Thyroid gland (tissue), 4 donors: ENCODE results near the gene KIAA1614. TPM values are rescaled to one million over a fixed set of nuclear protein-coding genes. Genes with fewer than 3 reads are reported as not detected.
"Not testable (repeated sequence)": the region's sequence is repeated elsewhere in the genome, so short reads cannot be mapped to it uniquely, and the experiment has no call there.

Experiments used
- DNase-seq, 2 donors: peaks; one replicate each; pipeline ENCODE4 v3.0.0-alpha.2; 2019
- H3K27ac ChIP-seq, 3 donors: fragments of 200-600 bp; sonication (generic); 1 replicate in 2 of 3; 2 replicates in 1 of 3; pipeline ENCODE4 v1.5.1; 2016 to 2019; ENCODE audit warnings: mild to moderate bottlenecking in 1 of 3, moderate library complexity in 1 of 3
- H3K27me3 ChIP-seq: fragments of 200-600 bp; sonication (generic); one replicate; pipeline ENCODE4 v1.5.1; 2019
- H3K36me3 ChIP-seq, 2 donors: fragments of 200-600 bp; sonication (generic); one replicate each; pipeline ENCODE4 v1.5.1; 2016 to 2019
- H3K4me1 ChIP-seq, 2 donors: fragments of 200-600 bp; sonication (generic); one replicate each; pipeline ENCODE4 v1.5.1; 2017 to 2019
- H3K4me3 ChIP-seq, 3 donors: fragments of 200-600 bp; sonication (generic); replicated peaks in 1 of 3; 1 replicate in 2 of 3; 2 replicates in 1 of 3; pipeline ENCODE4 v1.5.1; 2016; ENCODE audit warnings: mild to moderate bottlenecking in 1 of 3
- H3K9me3 ChIP-seq: fragments of 200-600 bp; sonication (generic); one replicate; pipeline ENCODE4 v1.5.1; 2017
- CTCF ChIP-seq, 6 experiments: fragments of 200-600 bp in 3 of 6; fragments of 450-650 bp in 3 of 6; sonication (generic) in 3 of 6; IDR thresholded peaks; one replicate each; pipeline ENCODE4 v1.5.1; 2016 to 2019; ENCODE audit warnings: antibody characterized with exemption in 6 of 6, mild to moderate bottlenecking in 2 of 6, inconsistent platforms in 1 of 6, moderate library complexity in 1 of 6
- POLR2A ChIP-seq, 2 donors: fragments of 450-650 bp; IDR thresholded peaks; one replicate each; pipeline ENCODE4 v1.6.1; 2017; ENCODE audit warnings: antibody characterized with exemption in 2 of 2, mild to moderate bottlenecking in 2 of 2, moderate library complexity in 1 of 2
- WGBS, 2 donors: methylation state at CpG; one replicate each; pipeline ENCODE4 v1.1.5; 2017; 5-methylcytosine and 5-hydroxymethylcytosine counted together
- intact Hi-C: fragments of 100-400 bp; cut with DNase I; formaldehyde crosslinking; loops from one replicate; pipeline ENCODE4 v1.15.1; 2023
- total RNA-seq, 4 donors: library from RNA; depleted of rRNA; stranded (reverse); fragments of >200 nt; gene quantifications; one replicate each; pipeline ENCODE4 v1.2.3, GENCODE V29; 2016

The KIAA1614 gene
- total RNA-seq, 4 donors from 2014 or later, result 8.7 to 16.7 (median 12.5) TPM

GRCh38 chr1:180966744-180967536, 54.2 kb downstream of the KIAA1614 start:
- no peak overlapping the region for H3K27ac ChIP-seq
- intact Hi-C loops, result no loop called here
- H3K36me3 ChIP-seq, result no peaks in the 10 kb centered on the region
- H3K4me3 ChIP-seq, result no peak overlapping the region
- no peak for DNase-seq
- no peak for TF ChIP-seq CTCF (IDR thresholded peaks at IDR 0.05)
- peaks cover 13 to 17% of the 10 kb centered on the region in 2 donors for H3K4me1 ChIP-seq
- H3K9me3 ChIP-seq, result no peaks in the 10 kb centered on the region
- H3K27me3 ChIP-seq, result no peaks in the 10 kb centered on the region
- 89 to 91% methylated on average over 15 of the region's 15 CpGs for WGBS, 2 donors

- H3K27ac ChIP-seq, result no peak overlapping the region
- H3K27me3 ChIP-seq, result no peaks in the 10 kb centered on the region
- no peaks in the 10 kb centered on the region for H3K9me3 ChIP-seq
- WGBS, 2 donors, result 42 to 60% methylated on average over 1 of the region's 1 CpG
- intact Hi-C loops, result no loop called here
- H3K36me3 ChIP-seq, result peaks cover 0 to 4% of the 10 kb centered on the region in 2 donors
- DNase-seq, result no peak
- peaks cover 8 to 11% of the 10 kb centered on the region in 2 donors for H3K4me1 ChIP-seq
- TF ChIP-seq POLR2A (IDR thresholded peaks at IDR 0.05) (no peak), CTCF (IDR thresholded peaks at IDR 0.05) (no peak)
- no peak overlapping the region for H3K4me3 ChIP-seq
Observed at GRCh38 chr1:180967558-180967957, 54.9 kb downstream of the KIAA1614 start.

GRCh38 chr1:180968834-180969233, 56.1 kb downstream of the KIAA1614 start:
- H3K4me1 ChIP-seq, result peaks cover 5 to 14% of the 10 kb centered on the region in 2 donors
- H3K27ac ChIP-seq, H3K9me3 ChIP-seq, intact Hi-C loops, H3K4me3 ChIP-seq, H3K36me3 ChIP-seq, H3K27me3 ChIP-seq, DNase-seq: not testable (repeated sequence)
- WGBS, 2 donors, result 94 to 95% methylated on average over 8 of the region's 8 CpGs

- Histone ChIP-seq H3K27me3 (no peaks in the 10 kb centered on the region), H3K9me3 (no peaks in the 10 kb centered on the region), H3K36me3 (peaks cover 0 to 4% of the 10 kb centered on the region in 2 donors), H3K4me3 (no peak overlapping the region), H3K4me1 (peaks cover 5 to 15% of the 10 kb centered on the region in 2 donors), H3K27ac (no peak overlapping the region)
- DNase-seq, result no peak
- intact Hi-C loops, result no loop called here
- WGBS, 2 donors, result 79% methylated on average over 8 of the region's 8 CpGs
- TF ChIP-seq POLR2A (IDR thresholded peaks at IDR 0.05) (no peak), CTCF (IDR thresholded peaks at IDR 0.05) (no peak)
Observed at GRCh38 chr1:180969434-180969833, 56.7 kb downstream of the KIAA1614 start.

GRCh38 chr1:180970333-180971079, 57.8 kb downstream of the KIAA1614 start:
- intact Hi-C loops, result no loop called here
- peaks cover 5 to 15% of the 10 kb centered on the region in 2 donors for H3K4me1 ChIP-seq

More at GRCh38 chr1:180970333-180971079, 57.8 kb downstream of the KIAA1614 start:
- no peaks in the 10 kb centered on the region for H3K27me3 ChIP-seq
- H3K4me3 ChIP-seq, result no peak overlapping the region
- WGBS, 2 donors, result 77 to 88% methylated on average over 15 of the region's 15 CpGs
- TF ChIP-seq POLR2A (IDR thresholded peaks at IDR 0.05), result no peak
- no peak for TF ChIP-seq CTCF (IDR thresholded peaks at IDR 0.05)
- no peak overlapping the region for H3K27ac ChIP-seq
- no peaks in the 10 kb centered on the region for H3K9me3 ChIP-seq
- DNase-seq, result no peak
- H3K36me3 ChIP-seq, result peaks cover under 1 to 4% of the 10 kb centered on the region in 2 donors
